VCaP (cell line): ENCODE results near the gene CLIP2.
"Not testable (repeated sequence)": the region's sequence is repeated elsewhere in the genome, so short reads cannot be mapped to it uniquely, and the experiment has no call there.

Experiments
- H3K27ac ChIP-seq: fragments of 450-650 bp; 2 replicates; pipeline ENCODE4 v1.5.1; 2017
- TF ChIP-seq, protein P1 (sequence below): fragments of 450-650 bp; conservative IDR thresholded peaks from 2 replicates; pipeline ENCODE4 v1.5.1; 2017; ENCODE audit warnings: mild to moderate bottlenecking, moderate library complexity

Gene CLIP2

DNA sequence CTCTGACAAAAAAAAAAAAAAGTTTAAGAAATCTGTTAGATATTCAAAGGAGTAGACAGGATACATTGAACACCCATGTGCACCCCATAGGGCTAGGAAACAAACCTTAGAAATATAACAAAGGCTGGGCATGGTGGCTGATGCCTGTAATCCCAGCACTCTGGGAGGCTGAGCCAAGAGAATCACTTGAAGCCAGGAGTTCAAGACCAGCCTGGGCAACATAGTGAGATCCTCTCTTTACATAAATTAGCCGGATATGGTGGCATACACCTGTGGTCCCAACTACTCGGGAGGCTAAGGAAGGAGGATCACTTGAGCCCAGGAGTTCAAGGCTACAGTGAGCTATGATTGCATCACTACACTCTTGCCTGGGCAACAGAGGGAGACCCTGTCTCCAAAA is 15.3 kb downstream of the CLIP2 start:
- H3K27ac ChIP-seq, result no peak overlapping the region
- TF ChIP-seq, protein P1, sequence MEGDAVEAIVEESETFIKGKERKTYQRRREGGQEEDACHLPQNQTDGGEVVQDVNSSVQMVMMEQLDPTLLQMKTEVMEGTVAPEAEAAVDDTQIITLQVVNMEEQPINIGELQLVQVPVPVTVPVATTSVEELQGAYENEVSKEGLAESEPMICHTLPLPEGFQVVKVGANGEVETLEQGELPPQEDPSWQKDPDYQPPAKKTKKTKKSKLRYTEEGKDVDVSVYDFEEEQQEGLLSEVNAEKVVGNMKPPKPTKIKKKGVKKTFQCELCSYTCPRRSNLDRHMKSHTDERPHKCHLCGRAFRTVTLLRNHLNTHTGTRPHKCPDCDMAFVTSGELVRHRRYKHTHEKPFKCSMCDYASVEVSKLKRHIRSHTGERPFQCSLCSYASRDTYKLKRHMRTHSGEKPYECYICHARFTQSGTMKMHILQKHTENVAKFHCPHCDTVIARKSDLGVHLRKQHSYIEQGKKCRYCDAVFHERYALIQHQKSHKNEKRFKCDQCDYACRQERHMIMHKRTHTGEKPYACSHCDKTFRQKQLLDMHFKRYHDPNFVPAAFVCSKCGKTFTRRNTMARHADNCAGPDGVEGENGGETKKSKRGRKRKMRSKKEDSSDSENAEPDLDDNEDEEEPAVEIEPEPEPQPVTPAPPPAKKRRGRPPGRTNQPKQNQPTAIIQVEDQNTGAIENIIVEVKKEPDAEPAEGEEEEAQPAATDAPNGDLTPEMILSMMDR, result no peak

DNA sequence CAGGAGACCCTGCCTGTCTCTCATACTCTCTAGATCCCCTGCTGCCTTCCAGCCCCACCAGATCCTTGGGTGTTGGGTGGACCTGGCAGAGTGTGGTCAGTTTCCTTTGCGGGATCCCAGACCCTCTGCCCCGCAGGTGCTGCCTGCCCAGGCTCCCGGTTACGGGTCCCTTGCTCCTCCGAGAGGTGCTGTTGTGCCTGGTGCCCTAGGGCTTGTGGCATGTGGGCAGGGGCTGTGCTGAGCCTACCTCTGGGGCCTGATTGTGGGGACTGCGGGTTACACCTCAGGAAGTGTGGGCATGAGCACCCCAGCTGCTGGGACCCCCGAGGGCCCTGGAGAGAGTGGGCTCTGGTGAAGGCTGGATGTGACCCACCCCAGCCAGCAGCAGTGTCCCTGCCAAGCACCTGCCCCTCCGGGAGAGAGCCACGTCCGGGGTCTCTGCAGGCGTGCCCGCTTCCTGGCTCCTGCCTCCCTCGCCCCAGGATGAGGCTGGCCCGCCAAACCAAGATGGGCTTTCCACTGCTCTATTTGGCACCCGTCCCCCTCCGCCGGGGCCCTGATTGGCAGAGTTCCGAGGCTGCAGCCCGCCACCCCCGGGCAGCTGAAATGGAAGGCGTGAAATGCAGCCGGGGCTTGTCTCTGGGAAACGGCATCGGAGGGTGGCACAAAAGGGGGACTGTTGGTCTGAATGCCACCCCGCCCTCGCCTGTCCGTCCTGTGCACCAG is 17.0 kb downstream of the CLIP2 start:
- no peak overlapping the region for H3K27ac ChIP-seq
- TF ChIP-seq, protein P1, result no peak

DNA sequence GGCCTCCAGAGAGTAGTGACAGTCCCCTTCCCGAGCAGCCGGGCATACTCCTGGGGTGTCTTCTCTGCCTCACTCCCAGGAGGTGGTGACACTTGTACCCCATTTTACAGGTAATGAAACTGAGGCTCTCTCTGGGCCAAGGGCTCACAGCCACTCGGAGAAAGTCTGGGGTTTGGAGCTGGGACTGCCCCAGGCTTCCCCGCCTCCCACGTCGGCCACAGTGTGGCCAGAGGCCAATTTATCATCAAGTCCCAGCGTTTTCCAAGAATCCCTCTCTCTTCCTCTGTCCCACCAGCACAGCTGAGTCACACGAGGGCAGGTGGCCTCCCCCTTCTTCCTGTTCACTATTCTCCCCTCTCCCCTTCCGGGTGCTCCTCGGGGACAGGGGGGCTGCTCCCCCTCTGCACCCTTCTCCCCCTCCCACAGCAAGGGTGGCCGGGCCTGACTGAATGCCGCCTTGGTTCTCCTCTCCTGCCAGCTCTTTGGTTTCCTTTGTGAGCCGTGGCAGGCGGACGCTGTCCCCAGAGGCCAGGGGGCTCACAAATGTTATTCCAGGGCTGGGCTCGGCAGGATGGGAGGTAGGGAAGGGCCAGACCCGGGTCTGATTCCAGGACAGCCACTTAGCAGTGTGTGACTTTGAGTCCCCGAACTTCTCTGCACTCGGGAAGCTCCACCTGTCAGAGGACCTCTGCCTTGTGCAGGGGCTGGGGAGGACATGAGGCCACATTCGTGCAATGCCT is 17.7 kb downstream of the CLIP2 start:
- H3K27ac ChIP-seq, result no peak overlapping the region

DNA sequence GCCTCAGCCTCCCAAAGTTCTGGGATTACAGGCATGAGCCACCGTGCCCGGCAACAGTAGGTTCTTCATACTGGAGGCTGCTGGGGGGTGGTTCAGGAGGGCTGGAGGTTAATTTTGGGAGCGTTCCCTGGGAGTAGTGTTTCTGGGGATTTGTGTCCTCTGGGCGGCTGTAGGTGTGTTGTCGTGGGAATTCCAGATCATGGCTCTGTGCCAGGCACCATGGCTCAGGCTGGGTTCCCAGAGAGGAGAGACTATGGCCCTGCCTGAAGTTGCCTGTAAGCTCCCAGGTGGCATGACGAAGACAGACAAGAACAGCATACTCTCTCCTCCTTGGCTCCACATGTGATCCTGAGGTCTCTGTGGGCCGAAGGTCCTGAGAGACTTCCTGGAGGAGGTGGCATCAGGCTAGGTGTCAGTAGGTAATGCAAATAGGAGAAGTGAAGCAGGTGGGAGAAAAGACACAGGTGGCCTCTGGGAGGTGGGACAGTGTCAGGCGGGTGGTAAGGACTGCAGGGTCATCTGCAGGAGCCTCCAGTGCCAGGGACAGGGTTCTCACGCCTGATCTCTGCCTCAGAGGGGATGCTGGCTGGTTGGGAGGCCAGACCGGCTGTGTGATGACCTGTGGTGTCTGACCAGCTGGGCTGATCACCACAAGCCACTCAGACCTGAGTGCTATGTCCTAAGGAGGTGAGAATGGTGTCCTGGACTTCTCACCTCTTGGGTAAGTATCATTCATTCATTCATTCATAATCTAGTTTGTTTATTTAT is 18.7 kb downstream of the CLIP2 start:
- TF ChIP-seq, protein P1, result no peak

More for the DNA sequence above, 17.7 kb downstream of the CLIP2 start:
- TF ChIP-seq, protein P1, result no peak

DNA sequence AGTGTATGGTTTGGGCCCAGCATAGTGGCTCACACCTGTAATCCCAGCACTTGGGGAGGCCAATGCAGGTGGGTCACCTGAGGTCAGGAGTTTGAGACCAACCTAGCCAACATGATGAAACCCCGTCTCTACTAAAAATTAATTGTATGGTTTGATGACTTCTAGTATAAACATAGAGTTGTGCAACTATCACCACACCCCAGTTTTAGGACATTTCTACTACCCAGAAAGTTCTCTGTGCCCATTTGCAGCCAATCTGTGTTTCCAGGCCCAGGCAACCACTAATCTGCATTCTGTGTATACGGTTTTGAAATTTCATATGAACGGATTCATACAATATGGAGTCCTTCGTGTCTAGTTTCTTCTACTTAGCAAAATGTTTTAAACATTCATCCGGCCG is 20.0 kb downstream of the CLIP2 start:
- no peak overlapping the region for H3K27ac ChIP-seq
- TF ChIP-seq, protein P1, result no peak

More for the DNA sequence above, 18.7 kb downstream of the CLIP2 start:
- no peak overlapping the region for H3K27ac ChIP-seq

DNA sequence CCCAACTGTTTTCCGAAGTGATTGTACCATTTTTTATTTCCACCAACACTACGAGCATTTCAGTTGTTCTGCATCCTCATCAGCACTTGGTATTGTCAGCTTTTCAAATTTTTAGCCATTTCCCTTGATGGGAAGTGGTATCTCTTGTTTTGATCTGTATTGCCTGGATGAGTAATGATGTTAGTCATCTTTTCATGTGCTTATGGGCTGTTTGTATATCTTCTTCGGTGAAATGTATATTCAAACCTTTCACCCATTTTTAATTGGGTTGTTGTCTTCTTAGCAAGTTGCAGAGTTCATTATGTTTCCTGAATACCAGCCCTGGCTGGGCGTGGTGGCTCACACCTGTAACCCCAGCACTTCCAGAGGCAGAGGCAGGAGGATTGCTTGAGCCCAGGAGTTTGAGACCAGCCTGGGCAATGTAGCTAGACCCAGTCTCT is 22.1 kb downstream of the CLIP2 start:
- TF ChIP-seq, protein P1, result no peak
- no peak overlapping the region for H3K27ac ChIP-seq

DNA sequence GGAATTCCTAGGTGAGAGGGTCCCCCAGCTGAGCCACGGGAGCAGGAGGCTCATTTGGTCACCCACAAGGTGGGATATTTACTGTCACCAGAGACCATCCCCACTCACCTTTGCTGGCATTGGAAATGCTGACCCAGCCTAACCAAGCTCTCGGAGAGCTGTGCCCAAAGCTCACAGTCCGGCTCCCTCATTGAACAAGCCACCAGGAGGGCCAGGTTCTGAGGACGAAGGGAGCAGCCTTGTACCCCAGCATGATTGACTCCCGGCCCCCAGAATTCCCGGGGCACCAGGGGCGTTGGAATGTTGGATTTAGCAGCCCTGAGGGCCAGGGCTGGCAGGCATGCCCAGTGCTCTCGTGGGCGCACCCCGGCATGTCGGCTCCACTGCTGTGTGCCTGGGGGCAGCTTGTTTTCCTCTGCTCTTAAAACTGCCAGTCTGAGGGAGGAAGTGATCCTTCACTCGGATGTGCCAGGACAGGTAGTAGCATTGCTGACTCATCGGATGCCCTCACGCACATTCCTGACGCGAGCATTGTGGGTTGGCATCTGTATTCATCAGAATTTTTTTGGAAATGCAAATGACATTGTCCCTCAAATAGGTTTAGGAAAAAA is 23.3 kb downstream of the CLIP2 start:
- TF ChIP-seq, protein P1, result no peak
- H3K27ac ChIP-seq, result no peak overlapping the region

DNA sequence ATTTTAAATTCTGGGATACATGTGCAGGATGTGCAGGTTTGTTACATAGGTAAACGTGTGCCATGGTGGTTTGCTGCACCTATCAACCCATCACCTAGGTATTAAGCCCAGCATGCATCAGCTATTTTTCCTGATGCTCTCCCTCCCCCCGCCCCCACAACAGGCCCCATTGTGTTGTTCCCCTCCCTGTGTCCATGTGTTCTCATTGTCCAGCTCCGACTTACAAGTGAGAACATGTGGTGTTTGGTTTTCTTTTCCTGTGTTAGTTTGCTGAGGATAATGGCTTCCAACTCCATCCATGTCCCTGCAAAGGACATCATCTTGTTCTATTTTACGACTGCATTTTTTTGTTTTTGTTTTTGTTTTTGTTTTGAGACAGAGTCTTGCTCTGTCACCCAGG is 26.7 kb downstream of the CLIP2 start:
- H3K27ac ChIP-seq, result not testable (repeated sequence)
